ENCODE results near the gene SSX4.
"Not testable (repeated sequence)": the region's sequence is repeated elsewhere in the genome, so short reads cannot be mapped to it uniquely, and the experiment has no call there.

SSX4 gene, protein sequence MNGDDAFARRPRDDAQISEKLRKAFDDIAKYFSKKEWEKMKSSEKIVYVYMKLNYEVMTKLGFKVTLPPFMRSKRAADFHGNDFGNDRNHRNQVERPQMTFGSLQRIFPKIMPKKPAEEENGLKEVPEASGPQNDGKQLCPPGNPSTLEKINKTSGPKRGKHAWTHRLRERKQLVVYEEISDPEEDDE

GRCh38 chrX:48383239-48383638, at the start of gene SSX4:
Gene SSX4 (plus strand): TSS chrX:48383539. CDS start chrX:48384054, 515 bp downstream.
- DNase-seq (ENCODE audit: low read depth) = not testable (repeated sequence)

GRCh38 chrX:48346059-48346458, 37.3 kb upstream of the SSX4 start:
- not testable (repeated sequence) for DNase-seq (ENCODE audit: low read depth)

GRCh38 chrX:48356315-48357094, 26.8 kb upstream of the SSX4 start, which contains the start of gene SSX3:
Gene SSX3 (minus strand): TSS chrX:48356703. CDS start chrX:48355249, 1,454 bp downstream.
- DNase-seq (ENCODE audit: low read depth) = not testable (repeated sequence)

GRCh38 chrX:48357681-48358080, 25.7 kb upstream of the SSX4 start:
- DNase-seq (ENCODE audit: low read depth) = no peak

DNA sequence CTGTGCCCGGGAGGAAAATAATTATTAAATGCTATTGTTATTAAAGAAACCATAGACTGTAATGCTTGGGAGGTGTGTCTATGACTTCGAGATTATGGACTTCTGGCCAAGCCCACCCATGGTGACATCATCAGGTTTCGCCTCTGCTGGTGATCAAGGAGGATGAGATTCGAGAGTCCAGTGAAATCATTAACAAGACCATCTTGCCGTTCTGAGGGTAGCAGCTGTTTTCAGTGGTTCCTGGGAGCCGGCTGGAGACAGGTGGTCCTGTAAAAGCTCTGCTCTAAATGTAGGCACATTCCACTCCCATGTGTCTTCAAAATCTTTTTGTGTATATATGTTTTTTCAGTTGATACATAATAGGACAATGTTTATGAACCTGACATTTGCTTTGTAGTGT, 24.1 kb upstream of the SSX4 start:
- not testable (repeated sequence) for DNase-seq (ENCODE audit: low read depth)

- DNase-seq (ENCODE audit: low read depth) = not testable (repeated sequence)
Observed at GRCh38 chrX:48367717-48368408, 15.5 kb upstream of the SSX4 start.

DNA sequence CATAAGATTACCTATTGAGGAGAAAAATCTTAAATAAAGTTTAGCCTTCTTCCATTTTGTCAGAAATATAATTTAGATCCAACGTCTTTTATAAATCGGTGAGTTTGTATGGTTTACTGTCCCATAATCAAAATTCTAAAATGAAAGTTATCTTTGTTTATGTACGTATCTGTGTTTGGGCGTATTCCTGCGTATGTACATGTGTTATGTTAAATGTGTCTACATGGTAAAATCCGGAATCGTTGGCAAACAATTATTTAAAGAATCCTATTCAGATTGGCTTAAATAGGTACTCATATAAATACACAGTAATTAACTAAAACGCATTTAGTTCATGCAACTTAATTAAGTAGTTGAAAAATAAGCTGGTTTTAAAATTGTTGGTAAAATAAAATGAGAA, 12.9 kb upstream of the SSX4 start:
- not testable (repeated sequence) for DNase-seq (ENCODE audit: low read depth)

DNA sequence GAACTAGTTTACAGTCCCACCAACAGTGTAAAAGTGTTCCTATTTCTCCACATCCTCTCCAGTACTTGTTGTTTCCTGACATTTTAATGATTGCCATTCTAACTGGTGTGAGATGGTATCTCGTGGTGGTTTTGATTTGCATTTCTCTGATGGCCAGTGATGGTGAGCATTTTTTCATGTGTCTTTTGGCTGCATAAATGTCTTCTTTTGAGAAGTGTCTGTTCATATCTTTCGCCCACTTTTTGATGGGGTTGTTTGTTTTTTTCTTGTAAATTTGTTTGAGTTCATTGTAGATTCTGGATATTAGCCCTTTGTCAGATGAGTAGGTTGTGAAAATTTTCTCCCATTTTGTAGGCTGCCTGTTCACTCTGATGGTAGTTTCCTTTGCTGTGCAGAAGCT, 13.6 kb downstream of the SSX4 start:
- DNase-seq (ENCODE audit: low read depth) = not testable (repeated sequence)

DNA sequence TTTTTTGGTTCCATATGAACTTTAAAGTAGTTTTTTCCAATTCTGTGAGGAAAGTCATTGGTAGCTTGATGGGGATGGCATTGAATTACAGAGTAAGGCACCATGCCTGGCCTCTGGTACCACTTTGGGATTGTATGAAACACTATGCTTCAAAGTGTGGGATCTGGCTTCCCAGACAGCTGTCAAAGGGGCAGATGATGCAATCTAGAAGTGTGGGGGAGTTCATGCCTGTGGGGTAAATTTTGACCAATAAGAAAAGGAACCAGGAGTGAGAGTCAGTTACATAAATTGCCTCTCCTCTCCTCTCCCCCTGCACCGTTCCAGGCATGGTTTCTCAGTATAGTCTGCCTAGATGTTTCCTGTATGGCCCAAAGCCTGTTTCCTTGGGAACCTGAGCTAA, 14.5 kb downstream of the SSX4 start:
- not testable (repeated sequence) for DNase-seq (ENCODE audit: low read depth)

- DNase-seq (ENCODE audit: low read depth) = not testable (repeated sequence)
Observed at GRCh38 chrX:48411860-48412259, 28.5 kb downstream of the SSX4 start, which contains the start of gene SSX4B. Gene SSX4B (minus strand): TSS chrX:48411960. CDS start chrX:48411372, 588 bp downstream.

DNA sequence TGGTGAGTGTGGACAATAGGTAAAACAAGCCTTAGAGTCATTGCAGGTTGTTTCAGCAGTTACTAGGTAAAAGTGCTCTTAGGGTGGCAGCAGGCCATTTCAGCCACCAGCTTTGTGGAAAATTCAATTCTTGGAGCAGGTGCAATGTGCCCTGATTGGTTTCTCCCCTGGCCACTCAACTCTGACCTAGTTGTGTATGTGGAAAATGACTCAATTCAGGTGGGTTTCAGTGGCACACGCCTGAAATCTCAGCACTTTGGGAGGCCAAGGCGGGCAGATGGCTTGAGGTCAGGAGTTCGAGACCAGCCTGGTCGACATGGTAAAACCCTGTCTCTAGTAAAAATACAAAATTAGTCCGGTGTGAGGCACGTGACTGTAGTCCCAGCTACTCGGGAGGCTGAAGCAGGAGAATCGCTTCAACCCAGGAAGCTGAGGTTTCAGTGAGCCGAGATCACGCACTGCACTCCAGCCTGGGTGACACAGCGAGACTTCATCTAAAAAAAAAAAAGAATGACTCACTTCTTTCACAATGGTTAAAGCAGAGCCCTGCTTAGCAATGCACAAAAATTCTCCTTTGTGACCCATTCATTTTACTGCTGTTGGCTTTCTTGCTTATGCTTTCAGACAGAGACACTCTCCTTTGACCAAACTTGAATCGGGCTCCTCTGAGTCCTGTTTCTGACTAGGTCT, 43.8 kb downstream of the SSX4 start:
- not testable (repeated sequence) for DNase-seq (ENCODE audit: low read depth)

DNA sequence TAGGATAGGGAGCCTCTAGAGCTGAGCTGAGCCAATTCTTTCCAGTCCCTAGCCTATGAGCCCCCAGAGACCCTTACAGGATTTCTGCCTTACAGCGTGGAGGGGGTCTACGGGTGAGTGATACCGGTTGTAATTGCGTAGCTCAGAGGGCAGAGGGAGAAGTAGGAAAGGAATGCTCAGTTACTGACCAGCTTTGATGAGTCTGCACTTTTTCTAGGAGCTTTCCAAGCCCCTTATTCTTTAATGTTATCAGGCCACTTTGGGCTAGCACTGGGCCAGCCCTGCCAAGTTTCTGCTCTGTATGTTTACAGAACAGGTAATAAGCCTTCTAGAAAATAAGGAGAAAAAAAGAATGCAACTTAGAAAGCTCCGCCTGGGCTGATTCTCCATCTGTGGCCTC, 46.3 kb downstream of the SSX4 start:
- DNase-seq (ENCODE audit: low read depth) = not testable (repeated sequence)

GRCh38 chrX:48430166-48430565, 46.8 kb downstream of the SSX4 start:
- DNase-seq (ENCODE audit: low read depth) = not testable (repeated sequence)

- DNase-seq (ENCODE audit: low read depth) = not testable (repeated sequence)
Observed at GRCh38 chrX:48433713-48434112, 50.4 kb downstream of the SSX4 start.
